ENCODE results near the gene CABP2. TPM values are rescaled to one million over a fixed set of nuclear protein-coding genes. Genes with fewer than 3 reads are reported as not detected.
"Not testable (repeated sequence)": the region's sequence is repeated elsewhere in the genome, so short reads cannot be mapped to it uniquely, and the experiment has no call there.

CABP2 gene
- total RNA-seq, 1 donor: not detected

GRCh38 chr11:67495234-67496005 lies 27.8 kb downstream of the CABP2 start:
- DNase-seq (ENCODE audit: low read depth in 2 of 3, low spot score in 2 of 3): no peak

GRCh38 chr11:67494371-67495233 lies 28.6 kb downstream of the CABP2 start:
- DNase-seq (ENCODE audit: low read depth in 2 of 3, low spot score in 2 of 3): no peak

DNA sequence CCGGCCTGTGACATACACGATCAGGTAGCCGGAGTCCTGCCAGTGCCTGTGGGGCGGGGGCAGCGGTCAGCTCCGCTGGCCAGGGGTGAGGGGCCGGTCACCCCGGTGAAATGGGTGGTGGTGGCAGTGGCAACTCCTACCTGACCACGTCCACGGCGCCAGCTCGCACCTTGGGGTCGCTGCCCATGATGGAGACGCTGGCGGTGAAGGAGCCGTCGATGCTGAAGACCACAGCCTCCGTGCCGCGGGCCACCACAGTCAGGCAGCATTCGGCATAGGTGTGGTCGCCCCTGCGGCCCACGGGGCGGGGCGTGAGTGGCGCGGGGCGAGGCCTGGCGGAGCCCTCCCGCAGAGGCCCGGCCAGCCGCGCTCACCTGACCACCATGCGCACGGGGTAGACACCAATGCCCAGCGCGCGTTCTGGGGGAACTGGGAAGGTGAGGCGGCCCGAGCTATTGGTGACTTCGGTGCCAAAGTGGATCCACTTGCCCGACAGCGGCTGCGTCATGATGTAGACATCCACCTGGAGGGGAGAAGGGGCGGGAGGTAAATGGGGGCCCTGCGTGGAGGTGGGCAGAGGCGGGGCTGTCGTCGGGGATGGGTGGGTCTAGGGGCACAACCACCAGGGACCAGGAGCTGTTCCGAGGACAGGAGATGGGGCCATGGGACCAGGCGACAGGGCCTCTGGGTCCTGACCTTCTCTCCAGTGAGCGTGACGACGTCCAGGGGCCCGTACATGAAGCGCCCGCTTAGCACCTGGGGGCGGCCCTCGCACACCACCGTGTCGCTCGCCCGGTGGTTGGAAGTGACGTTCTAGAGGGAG lies 29.5 kb downstream of the CABP2 start:
- no peak for DNase-seq (ENCODE audit: low read depth in 2 of 3, low spot score in 2 of 3)

- no peak for DNase-seq (ENCODE audit: low read depth in 2 of 3, low spot score in 2 of 3)
These were observed 30.3 kb downstream of the CABP2 start for GRCh38 chr11:67492801-67493547.

DNA sequence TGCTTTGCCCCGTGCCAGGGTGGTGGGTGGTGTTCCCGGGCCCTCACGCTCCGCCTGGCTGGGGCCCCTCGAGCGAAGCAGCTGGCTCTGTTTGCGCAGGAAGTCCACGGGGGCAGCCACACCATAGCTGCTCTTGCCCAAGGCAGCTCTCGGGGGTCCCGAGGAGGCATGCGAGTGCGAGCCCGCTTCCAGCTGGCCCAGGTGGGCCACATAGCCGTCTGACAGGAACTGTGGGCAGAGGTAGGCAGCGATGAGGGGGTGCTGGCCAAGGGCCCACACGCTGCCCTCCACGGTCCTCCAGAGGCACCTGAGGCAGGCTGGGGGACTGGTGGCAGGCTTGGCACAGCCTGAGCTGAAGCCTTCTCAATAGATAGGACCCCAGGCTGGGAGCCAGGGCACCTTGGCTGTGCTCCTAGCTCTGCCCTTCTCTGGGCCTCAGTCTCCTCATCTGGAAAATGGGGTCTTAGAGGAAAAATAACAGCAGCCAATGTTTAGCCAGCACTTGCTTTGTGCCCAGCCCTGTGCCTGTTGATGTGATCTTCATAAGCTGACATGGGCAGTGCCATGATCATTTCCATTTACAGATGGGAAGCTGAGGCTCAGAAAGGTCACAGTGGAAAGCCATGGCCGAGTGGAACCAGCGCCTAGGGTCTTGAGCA lies 31.0 kb downstream of the CABP2 start:
- no peak for DNase-seq (ENCODE audit: low read depth in 2 of 3, low spot score in 2 of 3)

- no peak for DNase-seq (ENCODE audit: low read depth in 2 of 3, low spot score in 2 of 3)
These were observed 31.8 kb downstream of the CABP2 start for GRCh38 chr11:67491276-67492068.

DNA sequence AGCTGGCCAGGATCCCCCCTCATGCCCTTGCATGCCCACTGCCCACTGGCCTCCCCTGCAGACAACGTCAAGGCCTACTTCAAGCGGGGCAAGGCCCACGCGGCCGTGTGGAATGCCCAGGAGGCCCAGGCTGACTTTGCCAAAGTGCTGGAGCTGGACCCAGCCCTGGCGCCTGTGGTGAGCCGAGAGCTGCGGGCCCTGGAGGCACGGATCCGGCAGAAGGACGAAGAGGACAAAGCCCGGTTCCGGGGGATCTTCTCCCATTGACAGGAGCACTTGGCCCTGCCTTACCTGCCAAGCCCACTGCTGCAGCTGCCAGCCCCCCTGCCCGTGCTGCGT lies 32.5 kb downstream of the CABP2 start:
- no peak for DNase-seq (ENCODE audit: low read depth in 2 of 3, low spot score in 2 of 3)

DNA sequence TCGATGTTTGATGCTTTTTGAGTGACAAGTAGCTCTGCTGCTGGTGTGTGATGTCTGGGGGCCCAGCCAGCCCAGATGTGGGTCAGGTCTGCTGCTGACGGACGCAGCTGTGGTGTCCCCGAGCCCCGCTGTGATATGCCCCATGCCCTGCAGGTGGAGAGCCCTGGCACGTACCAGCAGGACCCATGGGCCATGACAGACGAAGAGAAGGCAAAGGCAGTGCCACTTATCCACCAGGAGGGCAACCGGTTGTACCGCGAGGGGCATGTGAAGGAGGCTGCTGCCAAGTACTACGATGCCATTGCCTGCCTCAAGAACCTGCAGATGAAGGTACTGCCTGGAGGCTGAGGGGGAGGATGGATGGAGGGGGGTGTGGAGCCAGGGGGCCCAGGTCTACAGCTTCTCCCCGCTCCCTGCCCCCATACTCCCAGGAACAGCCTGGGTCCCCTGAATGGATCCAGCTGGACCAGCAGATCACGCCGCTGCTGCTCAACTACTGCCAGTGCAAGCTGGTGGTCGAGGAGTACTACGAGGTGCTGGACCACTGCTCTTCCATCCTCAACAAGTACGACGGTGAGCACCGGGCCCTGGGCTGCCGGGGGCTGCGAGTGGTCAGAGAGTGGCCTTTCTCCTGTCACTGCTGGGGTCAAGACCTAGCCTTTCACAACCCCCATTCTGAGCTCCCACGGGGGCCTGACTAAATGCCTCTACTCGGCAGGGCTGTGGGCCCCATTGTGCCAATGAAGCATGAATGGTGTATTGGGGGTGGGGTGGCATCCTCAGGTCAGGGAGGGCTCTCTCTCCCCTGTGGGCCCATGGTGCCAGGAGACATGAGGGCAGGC lies 33.1 kb downstream of the CABP2 start:
- DNase-seq (ENCODE audit: low read depth in 2 of 3, low spot score in 2 of 3): no peak

- no peak for DNase-seq (ENCODE audit: low read depth in 2 of 3, low spot score in 2 of 3)
These were observed 33.9 kb downstream of the CABP2 start for GRCh38 chr11:67489203-67489884.

DNA sequence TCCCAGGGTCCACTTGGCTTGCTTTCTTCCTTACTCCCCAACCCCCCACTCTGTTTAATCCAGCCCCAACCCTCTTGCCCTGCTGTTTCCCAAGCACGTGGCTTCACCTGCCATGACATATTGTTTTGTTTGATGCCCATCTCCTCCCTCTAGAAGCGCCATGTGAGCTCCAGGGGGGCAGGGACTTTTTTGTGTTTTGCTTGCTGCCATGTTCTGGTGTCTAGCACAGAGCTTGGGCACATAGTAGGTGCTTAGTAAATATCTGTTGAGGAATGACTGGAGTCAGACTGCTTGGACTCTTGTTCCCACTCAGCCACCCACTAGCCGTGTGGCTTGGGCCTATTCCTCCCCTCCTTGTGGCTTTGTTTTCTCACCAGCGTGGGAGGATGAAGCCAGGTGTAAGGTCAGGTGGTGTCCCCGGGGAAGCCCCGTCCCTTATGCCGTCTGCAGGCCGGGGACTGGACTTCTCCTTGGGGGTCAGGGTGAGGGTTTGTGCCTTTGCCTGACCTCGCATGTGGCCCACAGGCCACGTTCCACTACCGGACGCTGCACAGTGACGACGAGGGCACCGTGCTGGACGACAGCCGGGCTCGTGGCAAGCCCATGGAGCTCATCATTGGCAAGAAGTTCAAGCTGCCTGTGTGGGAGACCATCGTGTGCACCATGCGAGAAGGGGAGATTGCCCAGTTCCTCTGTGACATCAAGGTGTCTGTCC lies 36.6 kb downstream of the CABP2 start:
- DNase-seq (ENCODE audit: low read depth in 2 of 3, low spot score in 2 of 3): no peak

DNA sequence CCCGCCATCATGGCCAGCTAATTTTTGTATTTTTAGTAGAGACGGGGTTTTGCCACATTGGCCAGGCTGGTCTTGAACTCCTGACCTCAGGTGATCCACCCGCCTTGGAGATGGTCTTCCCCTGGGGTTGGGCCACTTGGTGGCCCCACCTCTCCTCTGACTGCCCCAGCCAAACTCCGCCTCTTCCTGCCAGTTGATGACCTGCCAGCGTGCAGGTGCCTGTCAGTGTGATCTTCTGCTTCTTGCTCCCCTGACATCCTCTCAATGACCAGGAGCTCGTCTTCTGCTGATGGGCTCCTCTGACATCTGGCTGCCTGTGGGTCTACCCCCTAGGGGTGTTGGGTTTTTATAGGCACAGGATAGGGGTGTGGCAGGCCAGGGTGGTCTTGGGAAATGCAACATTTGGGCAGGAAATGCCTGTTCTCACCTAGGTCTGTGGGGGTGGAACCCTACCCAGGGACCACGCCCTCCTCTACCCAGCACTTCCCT lies 37.3 kb downstream of the CABP2 start:
- DNase-seq (ENCODE audit: low read depth in 2 of 3, low spot score in 2 of 3): not testable (repeated sequence)

DNA sequence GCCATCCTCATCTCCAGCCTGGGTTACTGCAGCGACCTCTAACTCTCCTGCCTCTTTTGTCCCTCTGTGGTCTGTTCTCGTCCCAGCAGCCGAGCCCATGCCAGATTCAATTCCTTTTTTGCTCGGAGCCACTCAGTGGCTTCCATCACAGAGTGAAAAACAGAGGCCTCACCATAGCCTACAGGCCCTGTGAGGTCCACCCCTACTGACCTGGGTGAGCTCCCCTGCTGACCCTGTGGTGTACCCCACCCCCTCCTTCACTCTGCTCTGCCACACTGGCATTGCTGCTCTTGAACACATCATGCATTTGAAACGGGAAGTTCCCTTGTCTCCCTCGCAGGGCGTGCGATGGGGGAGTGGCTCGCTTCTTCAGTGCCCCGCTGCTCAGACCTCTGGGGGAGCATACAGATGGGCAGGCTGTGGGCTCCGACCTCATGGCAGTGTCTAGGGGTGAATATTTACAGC lies 38.4 kb downstream of the CABP2 start:
- peak in 2 of 3 donors; percentile 59 to 70 for DNase-seq (ENCODE audit: low read depth in 2 of 3, low spot score in 2 of 3)

GRCh38 chr11:67483831-67484665 lies 39.2 kb downstream of the CABP2 start:
- DNase-seq (ENCODE audit: low read depth in 2 of 3, low spot score in 2 of 3): no peak

GRCh38 chr11:67482827-67483798 lies 40.1 kb downstream of the CABP2 start, which contains the start of gene AIP:
Gene AIP, plus strand, starts transcription at chr11:67483026. Its CDS starts 133 bp downstream, at chr11:67483159.
- DNase-seq (ENCODE audit: low read depth in 2 of 3, low spot score in 2 of 3): peak; percentile 92 to 99 (median 98)
